H1 (cell line): Measurements from ENCODE around the gene ONECUT3. TPM values are rescaled to one million over a fixed set of nuclear protein-coding genes. Genes with fewer than 3 reads are reported as not detected.

ENCODE experiments used
- CHD2 ChIP-seq: IDR thresholded peaks from 2 replicates; pipeline ENCODE4 v1.6.1; 2012; ENCODE audit warnings: low read length, improper control_type of control experiment
- CTCF ChIP-seq, 3 experiments: IDR thresholded peaks; 1 replicate in 2 of 3; 2 replicates in 1 of 3; pipeline versions ENCODE4 v1.5.1 to v1.6.1; 2011; ENCODE audit warnings: low read length in 3 of 3, mild to moderate bottlenecking in 3 of 3, inconsistent platforms in 2 of 3, low read depth in 1 of 3, moderate library complexity in 1 of 3; ENCODE audit not compliant: insufficient read depth in 1 of 3; ENCODE audit errors: control extremely low read depth in 1 of 3
- EP300 ChIP-seq, 2 experiments: IDR thresholded peaks; 1 replicate in 1 of 2; 2 replicates in 1 of 2; pipeline ENCODE4 v1.6.1; 2011 to 2012; ENCODE audit warnings: low read depth in 2 of 2, low read length in 2 of 2, mild to moderate bottlenecking in 2 of 2, borderline replicate concordance in 1 of 2, inconsistent platforms in 1 of 2, moderate library complexity in 1 of 2
- KDM4A ChIP-seq: IDR thresholded peaks from one replicate; pipeline ENCODE4 v1.7.1; 2012; ENCODE audit warnings: low read depth, mild to moderate bottlenecking, moderate library complexity, low read length, inconsistent platforms; ENCODE audit not compliant: severe bottlenecking
- polyA plus RNA-seq, 7 experiments: library from polyadenylated mRNA; depleted of rRNA in 3 of 7; stranded (reverse) in 5 of 7; unstranded in 2 of 7; fragments of >200 nt in 5 of 7; fragments of 200-250 nt in 2 of 7; gene quantifications; 1 replicate in 5 of 7; 2 replicates in 1 of 7; 4 replicates in 1 of 7; pipeline versions ENCODE4 v1.2.1 to v1.2.3, GENCODE V29; 2011 to 2013; ENCODE audit warnings: missing spikeins in 2 of 7, mixed read lengths in 2 of 7
- total RNA-seq: library from RNA; stranded (reverse); fragmentation: NEBNext Ultra II Directional; extraction: Animal tissue kit (Norgen Biotek cat#: 25700); gene quantifications from 2 replicates; pipeline ENCODE4 v1.2.1, GENCODE V29; 2021

ONECUT3 gene
- total and polyA plus RNA-seq, 2 of the 8 experiments (the other 6 are each of a cell fraction or from before 2014, with no cell fraction given): not detected

GRCh38 chr19:1768918-1769644 is 15.8 kb downstream of the ONECUT3 start (continued):
- TF ChIP-seq CHD2 (no peak), KDM4A (no peak), CTCF (IDR thresholded peaks at IDR 0.05; ENCODE audit: control extremely low read depth in 1 of 3, insufficient read depth in 1 of 3, low read depth in 1 of 3, low read length in 3 of 3) (no peak), EP300 (IDR thresholded peaks at IDR 0.05; ENCODE audit: borderline replicate concordance in 1 of 2, low read depth in 2 of 2, low read length in 2 of 2) (no peak)
